GM19467 (cell line): Measurements from ENCODE around the gene PROB1.
"Not testable (repeated sequence)": the region's sequence is repeated elsewhere in the genome, so short reads cannot be mapped to it uniquely, and the experiment has no call there.

Experiments
- ATAC-seq: cut with Tn5 transposase; IDR thresholded peaks from one replicate; pipeline ENCODE4 v1.9.1; 2021; ENCODE audit warnings: mild to moderate bottlenecking, moderate library complexity; ENCODE audit not compliant: unreplicated experiment

PROB1 gene

DNA sequence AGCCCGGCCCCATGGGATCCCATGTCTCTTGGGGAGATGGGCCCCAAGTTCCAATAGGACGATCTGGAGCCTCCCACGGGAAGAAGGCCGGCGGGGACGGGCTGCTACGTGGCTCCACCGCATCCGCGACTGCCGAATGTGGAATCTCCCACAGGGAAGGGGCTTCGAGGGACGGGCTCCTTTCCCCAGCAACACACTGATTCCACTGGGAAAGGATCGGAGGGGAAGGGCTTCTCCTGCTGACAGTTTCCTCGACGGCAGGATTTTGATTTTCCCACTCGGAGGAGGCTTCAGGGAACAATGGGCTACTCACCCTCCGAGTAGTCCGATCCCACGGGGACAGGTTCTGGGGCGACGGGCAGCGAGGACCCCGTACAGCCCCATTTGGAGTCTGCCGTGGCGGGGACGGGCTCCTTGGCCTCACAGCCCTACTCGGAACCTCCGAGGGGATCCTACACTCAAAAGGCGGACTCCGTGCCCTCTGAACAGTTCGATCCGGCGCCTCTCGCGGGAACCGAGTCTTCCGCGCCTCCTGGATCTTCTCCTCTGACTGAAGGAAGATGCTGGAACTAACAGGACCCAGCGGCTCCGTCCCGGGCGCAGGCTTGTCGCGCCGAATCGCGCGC is 1.3 kb downstream of the PROB1 start:
- ATAC-seq = no peak

DNA sequence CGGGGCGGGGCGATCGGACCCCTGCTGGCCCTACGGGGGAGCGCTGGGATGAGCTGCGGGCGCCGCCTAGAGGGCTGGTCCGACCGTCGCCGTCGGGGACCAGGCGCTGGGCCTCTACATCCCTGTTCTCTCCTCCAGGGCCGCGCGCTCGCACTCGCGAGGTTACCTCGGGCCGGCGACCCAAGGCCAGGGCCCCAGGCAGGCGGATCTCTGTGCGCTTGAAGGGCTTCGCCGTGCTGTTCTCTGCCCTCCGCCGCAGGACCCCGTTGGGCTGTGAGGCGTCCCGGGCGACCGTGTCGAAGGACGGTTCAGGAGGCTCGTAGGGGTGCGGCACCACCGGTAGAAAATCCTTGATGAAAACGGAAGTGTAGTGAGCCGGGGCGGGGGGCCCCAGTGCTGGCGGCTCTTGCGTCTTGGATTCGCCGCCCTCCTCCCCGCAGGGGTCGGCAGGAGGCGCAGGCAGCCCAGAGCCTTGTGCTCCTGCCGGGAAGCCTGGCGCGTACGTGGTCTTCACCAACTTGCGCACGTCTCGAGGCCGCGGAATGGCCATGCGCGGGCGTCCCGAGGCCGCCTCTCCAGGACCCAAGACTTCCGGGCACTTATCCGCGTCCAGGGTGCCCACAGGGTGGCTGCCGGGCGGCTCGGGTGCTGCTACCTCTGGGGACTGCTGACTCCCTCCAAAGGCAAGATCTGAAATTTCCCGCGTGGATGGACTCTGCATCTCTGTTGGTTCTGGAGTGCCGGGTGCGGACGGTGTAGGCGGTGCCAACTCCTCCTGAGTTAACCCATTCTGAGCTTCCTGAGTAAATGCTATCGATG is 2.0 kb downstream of the PROB1 start:
- peak; percentile 48 for ATAC-seq

DNA sequence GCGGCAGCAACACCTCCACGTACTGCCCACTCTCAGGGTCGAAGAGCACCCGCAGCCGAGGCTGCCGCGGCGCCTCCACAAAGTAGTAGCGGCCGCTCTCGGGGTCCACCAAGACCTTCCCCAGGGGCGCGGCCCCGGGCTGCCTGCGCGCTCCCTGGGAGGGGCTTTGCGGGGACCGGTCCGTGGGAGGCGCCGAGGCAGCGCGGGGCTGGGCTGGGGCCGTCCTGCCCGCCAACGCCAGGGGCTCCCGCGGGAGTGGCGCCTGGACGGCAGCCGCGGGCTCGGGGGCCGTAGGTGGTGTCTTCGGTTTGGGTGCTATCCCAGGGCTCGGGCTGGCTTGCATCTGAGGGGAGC is 2.6 kb downstream of the PROB1 start:
- no peak for ATAC-seq

DNA sequence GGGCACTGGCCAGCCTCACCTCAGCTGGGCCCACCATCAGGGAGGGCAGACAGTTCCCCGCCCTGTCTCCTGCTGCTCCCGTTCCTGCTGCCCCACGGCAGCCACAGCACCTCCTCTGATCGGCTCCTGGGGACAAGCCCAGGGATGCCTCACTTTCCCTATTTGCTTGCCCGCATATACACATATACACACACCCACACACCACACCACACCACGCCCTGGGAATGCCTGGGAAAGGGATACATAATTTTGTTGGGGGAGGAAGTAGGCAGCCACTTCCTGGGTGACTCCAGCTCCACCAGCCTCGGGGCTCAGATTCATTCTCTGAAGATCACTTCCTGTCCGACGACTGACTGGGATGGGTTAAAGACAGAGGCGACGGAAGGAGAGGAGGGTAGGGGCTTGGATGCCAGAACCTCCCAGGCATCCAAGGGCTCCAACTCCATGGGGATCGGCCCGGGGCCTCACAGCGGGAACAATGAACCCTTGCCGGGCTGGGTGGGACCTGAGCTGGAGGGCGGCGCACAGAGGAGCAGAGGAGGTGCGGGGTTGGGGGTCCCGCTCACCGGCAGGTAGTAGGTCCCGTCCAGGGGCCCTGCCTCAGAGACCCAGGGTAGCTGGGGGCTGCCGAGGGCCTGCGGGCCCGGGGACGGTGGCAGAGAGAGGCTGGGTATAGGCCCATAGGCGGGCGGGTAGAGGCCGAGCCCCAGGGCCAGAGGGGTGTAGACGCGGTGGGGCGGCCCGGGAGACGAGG is 3.2 kb downstream of the PROB1 start:
- ATAC-seq = no peak

DNA sequence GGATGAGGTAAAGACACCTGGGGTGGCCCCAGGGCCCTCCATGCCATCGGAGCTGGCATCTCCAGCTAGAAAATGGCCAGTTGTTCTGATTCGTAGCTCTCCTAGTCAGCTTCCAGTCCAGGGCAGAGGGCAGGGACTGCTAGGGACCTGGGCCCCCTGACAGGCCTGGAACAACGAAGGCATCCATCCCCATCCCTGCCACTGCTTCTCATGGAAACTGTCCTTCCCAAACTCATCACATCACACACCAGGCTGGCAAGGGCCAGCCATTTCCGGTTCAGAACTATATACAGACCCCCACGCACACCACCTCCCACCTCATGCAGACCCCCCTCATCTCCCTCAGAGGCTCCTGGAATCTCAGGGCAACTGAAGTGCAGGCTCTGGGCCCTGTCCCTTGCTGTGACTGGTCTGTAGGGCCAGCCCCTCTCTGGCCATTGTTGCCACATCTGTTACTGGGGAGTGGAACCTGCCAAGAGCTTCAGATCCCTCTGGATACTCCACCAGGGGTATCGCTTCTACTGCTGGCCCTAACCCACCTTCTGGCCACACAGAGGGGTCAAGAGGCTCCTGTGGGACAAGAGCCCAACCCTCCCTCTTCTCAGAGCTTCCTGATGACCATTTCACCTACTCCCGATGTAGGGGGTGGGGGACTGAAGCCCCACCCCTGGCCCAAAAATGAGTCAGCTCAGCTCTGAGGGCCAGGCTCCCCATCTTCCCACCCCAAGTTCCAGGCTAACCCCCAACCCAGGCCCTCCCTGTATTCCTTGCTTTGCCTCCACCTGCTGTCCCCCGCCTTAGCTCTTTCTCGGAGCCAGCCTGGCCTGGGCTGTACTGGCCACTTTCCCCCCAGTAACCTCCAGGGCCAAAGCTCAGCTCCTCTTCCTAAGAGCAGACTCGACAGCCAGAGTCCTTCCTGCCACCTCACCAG is 4.0 kb downstream of the PROB1 start:
- no peak for ATAC-seq

DNA sequence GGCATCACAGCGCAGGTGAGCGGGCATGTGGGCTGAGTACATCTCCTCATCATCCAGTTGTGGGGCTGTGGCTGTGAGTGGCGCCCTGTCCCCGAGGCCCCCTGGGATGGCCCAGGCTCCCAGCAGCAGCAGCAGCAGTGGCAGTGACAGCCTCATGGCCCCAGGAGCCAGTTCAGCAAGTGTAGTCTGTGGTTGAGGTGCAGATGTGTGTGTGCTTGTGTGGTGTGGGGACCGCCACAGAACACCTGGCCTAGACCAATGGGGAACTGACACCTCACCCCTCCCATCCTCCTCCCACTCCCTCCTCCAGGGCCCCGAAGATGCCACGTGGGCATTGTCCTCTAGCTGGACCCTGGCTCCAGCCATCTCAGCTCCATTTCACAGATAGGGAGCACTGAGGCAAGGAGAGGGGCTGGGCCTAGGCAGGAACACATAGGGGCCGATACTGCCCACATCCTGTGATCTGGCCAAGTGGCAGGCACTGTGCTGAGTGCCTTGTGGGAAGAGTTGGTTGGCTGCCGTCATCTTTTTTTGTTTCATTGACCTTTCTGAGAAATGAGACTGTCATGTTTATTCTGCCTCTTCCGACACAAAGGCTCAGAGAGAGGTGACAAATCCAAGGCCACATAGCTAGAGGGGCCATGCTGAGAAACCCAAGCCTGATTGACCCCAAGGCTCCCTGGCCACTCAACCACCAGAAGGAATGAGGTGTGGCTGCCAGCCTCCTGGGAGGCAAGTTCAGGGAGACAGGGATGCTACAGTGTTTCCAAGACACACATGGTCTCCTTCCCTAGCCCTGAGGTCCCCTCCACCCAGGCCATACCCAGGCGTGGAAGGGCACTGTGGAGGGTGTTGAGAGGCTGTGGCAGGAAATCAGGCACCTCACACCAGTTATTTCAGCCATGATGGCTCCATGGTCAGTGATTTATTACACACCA is 4.9 kb downstream of the PROB1 start, which contains the start of gene MZB1:
TSS of gene MZB1 (minus strand) at position 213 of the 938 bp plus-strand sequence. CDS start at position 156, 57 bp downstream.
- peak; percentile 24 for ATAC-seq

DNA sequence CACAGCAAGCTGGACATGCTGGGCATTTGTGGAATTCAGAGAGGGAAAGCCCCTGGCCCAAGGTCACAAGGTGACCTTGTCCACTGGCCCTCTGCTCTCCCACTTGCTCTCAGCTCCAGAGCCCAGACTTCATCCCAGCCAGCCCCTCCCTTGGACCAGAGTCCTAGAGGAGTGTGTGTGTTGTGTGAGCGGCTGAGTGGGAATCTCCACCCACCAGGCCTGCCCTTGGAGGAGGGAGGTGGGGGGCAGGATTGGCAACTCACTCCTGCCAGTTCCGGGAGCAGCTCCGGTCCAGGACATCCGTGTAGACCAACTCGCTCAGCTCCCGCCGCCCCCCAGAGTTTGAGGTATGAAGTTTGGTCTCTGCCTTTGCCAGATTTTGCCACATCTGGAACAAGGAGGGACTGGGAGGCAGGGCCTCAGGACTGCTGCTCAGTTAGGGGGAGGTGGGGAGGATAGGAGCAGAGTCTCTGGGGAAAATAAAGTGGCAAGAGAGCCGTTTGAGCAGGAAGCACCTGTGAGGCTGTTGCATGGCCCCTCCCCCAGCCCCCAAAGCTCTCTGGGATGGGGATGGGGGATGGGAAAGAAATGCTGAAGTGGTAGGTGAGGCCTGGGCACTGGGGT is 6.6 kb downstream of the PROB1 start:
- no peak for ATAC-seq

DNA sequence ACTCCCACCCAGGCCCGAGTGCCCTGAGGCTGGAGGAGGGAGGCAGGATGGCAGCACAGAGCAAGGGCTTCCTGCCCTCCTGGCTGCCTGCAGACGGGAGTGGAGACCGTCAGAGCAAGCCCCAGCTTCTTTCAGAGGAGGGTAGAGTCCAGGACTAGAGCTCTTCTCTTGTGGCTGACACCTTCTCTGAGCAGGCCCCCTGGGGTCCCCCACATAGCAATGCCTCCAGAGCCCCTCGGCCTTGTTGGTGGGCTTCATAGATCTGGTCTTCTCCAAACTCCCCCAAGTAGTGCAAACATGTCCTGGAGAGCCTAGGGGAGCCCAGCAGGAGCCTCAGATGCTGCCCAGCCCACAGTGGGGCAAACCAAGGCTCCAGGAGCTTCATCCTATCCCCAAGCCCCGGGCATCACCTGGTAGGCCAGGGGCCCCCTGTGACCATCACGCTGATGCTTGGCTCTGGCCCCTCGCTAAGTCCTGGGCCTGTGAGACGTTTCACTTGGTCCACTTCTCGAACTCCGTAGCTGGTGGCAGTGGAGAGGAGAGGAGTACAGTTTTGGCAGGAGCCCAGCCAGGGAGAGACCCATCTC is 7.2 kb downstream of the PROB1 start:
- ATAC-seq = no peak

DNA sequence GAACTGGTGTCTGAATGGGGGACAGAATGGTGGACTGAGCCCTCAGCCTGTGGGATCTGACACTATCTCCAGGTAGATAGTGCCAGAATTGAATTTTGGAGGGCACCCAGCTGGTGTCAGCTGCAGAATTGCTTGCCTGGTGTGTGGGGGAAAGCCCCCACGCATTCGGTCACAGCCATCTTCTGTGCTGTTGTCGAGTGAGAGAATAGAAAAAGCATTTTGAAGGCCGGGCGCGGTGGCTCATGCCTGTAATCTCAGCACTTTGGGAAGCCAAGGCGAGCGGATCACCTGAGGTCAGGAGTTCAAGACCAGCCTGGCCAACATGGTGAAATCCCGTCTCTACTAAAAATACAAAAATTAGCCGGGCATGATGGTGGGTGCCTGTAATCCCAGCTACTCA is 7.9 kb downstream of the PROB1 start:
- ATAC-seq = not testable (repeated sequence)

DNA sequence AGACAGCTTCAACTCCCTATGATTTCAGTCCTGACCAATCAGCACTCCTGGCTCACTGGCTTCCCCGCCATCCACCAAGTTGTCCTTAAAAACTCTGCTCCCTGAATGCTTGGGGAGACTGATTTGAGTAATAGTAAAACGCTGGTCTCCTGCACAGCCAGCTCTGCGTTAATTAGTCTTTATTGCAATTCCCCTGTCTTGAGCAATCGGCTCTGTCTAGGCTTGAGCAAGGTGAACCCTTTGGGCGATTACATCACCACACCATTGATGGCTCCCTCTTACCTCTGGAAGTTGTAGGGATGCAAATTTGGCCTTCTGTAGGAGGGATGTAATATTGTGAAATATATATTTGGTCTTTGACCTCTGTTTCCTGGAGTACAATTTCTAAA is 8.9 kb downstream of the PROB1 start:
- ATAC-seq = no peak

DNA sequence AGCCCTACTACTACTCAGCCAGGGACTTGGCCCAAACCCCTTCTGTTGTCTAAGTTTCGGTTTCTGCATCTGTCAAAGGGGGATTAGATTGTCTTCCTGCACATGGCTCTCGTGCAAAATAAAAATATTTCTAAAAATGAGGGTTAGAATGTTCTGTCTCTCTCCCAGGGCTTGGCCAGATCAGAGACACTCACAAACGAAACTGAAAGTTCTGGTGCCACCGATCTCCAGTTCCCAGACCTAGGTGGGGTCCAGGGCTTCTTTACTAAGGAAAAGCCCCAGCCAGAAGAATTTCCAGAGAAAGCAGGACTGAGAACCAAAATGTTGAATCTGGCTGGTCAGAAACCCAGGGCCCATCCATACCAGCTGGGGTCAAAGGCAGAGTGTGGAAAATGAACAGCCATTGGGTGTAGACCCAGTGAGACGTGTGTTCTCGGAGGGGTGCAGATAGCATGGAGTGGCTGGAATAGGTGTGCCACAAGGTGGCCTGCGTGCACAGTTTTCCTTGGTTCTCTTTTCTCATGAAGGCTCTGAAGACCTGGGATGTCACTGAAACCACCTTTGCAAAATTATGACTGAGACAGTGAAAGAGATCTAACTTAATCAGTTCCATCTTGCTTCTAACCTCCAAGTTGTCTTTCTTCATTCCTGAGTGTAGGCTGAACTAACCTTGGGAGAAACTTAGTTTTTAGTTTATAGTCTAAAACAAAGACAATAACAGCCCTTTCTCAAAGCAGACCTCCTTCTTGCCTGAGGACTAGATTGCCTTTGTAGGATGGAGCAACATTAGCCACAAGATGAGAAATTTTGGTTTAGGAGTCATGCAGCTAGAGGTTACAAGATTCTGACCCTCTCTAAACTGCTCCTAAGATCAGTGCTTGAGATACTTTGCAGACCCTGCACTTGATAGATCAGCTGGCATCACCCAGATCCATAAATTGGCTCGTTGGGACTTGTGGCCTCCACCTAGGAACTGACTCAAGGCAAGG is 9.5 kb downstream of the PROB1 start:
- no peak for ATAC-seq

DNA sequence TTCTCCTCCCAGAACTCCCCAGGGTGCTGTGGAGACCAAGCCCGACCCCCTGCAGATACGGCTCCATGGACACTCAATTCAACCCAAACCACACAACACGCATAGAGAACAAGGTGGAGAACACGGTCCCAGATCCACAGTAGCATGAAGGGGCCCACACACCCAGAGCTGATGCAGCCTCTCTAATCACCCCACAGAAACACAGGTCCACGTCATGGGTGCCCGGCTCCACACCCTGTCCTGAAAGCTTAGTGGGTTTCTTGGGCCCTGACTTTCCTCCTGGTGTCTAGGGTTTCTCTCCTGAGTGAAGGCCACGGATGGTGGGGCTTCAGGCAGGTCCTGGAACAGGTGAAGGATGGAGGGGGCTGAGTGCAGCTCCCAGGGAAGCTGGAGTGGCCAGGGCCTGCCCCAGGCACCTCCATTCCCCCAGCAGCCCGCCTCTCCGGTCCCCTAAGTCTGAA is 10.3 kb downstream of the PROB1 start:
- no peak for ATAC-seq

DNA sequence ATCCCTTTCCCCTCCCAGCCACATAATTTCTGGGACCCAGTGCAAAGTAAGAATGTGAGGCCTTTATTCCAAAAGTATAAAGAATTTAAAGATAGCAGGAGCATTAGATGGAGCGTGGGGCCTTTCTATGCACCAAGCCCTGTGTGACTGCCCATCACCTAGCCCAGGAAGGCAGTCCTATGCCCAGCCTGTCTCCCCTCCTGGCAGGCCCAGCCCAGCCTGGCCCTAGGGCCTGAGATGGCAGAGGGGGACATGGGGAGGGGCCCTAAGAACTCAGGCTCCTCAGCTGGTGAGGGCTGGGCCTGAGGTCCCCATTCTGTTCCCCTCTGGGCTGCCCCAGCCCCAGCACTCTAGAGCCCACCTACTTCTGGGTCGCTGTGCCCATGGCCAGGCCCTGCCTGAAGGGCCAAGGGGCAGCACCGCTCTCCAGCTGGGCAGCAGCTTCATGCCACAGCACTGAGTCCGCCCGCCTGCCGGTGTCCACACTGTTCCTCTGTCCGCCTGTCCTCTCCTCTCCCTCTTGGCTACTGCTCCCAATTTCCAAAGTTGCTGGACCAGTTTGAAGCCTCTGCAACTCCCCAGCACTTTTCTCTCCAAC is 10.8 kb downstream of the PROB1 start:
- ATAC-seq = no peak

DNA sequence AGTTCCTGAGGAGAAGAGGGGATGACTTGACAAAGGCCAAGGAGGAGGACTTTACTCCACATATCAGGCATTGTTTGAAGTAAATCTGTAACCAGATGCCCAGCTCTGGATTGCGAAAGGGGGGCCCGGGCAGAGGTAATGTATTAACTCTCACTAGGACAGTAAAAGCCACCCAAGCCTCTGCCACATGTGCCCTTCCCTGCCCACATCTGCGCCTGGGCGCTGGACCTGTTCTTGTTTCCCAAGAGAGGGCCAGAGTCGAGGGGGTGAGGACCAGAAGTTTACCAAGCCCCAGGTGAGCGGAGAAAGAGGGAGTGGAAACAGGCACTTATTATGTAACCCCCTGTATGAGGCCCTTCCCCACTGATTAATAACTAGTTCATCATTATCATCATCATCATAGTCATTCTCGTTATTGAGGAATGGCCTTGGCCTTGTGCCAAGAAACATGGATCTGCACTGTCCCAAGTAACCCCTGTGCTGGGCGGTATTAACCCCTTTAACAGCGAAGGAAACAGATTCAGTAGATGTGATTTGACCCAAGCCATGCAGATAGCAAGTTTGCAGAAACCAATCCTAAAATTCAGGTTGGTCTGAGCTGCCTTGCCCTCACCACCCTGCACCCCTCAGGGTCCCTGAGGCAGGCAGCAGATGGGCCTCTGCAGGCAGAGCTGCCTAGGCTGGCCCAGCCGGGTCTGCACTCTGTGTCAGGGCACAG is 11.5 kb downstream of the PROB1 start, which contains the start of gene SLC23A1:
TSS of gene SLC23A1 (minus strand) at position 23 of the 718 bp plus-strand sequence. CDS start 44 bp downstream, outside the sequence.
- no peak for ATAC-seq

DNA sequence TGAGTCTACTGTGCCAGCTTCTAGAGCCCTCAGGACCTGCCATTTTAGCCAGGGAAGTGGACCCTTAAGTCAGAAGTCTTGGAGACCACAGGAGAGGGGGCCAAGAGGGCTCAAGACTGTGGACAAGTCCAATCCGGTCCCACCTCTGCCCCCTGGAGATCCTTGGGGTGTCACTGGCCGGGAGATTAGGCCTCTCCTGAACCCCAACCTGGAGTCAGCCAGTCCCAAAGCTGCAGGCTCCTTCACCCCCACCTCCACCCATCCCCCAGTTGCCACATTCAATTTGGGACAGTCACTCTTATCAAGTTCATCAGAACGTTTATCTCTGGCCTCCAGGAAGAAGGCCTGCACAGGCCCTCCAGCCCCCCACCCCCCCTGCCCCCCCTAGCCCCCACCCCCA is 12.1 kb downstream of the PROB1 start:
- no peak for ATAC-seq
